Neural progenitor cell (in vitro differentiated cells): ENCODE measurements around the gene KLHL33. TPM values are rescaled to one million over a fixed set of nuclear protein-coding genes. Genes with fewer than 3 reads are reported as not detected.

Experiments
- DNase-seq: peaks from one replicate; pipeline ENCODE4 v3.0.0-alpha.2; 2016; ENCODE audit warnings: low spot score
- H2AFZ ChIP-seq: fragments of 200-600 bp; sonication (generic); replicated peaks from 2 replicates; pipeline ENCODE4 v1.6.1; 2016; ENCODE audit warnings: antibody characterized with exemption
- H3F3A ChIP-seq: fragments of 200-600 bp; sonication (generic); 2 replicates; pipeline ENCODE4 v1.6.1; 2016; ENCODE audit warnings: antibody characterized with exemption, low read depth
- H3K27ac ChIP-seq: fragments of 200-600 bp; sonication (generic); 2 replicates; pipeline ENCODE4 v1.5.1; 2016; ENCODE audit warnings: mild to moderate bottlenecking
- H3K27me3 ChIP-seq: fragments of 200-600 bp; sonication (generic); 2 replicates; pipeline ENCODE4 v1.6.1; 2016; ENCODE audit warnings: mild to moderate bottlenecking, moderate library complexity
- H3K36me3 ChIP-seq: fragments of 200-600 bp; sonication (generic); 2 replicates; pipeline ENCODE4 v1.5.1; 2016
- H3K4me1 ChIP-seq: fragments of 200-600 bp; sonication (generic); 2 replicates; pipeline ENCODE4 v1.6.1; 2016; ENCODE audit warnings: mixed run types
- H3K4me2 ChIP-seq: fragments of 200-600 bp; sonication (generic); 2 replicates; pipeline ENCODE4 v1.6.1; 2016
- H3K4me3 ChIP-seq: fragments of 200-600 bp; sonication (generic); 2 replicates; pipeline ENCODE4 v1.5.1; 2016
- H3K79me2 ChIP-seq: fragments of 200-600 bp; sonication (generic); 2 replicates; pipeline ENCODE4 v1.6.1; 2016; ENCODE audit warnings: low read depth
- H3K9ac ChIP-seq: fragments of 200-600 bp; sonication (generic); 2 replicates; pipeline ENCODE4 v1.6.1; 2016
- H3K9me3 ChIP-seq: fragments of 200-600 bp; sonication (generic); 2 replicates; pipeline ENCODE4 v1.5.1; 2016; ENCODE audit warnings: low read depth
- H4K20me1 ChIP-seq: fragments of 200-600 bp; sonication (generic); 2 replicates; pipeline ENCODE4 v1.6.1; 2016; ENCODE audit warnings: low read depth
- H3K27ac Mint-ChIP-seq: 3 replicates; pipeline ENCODE4 v1.8.0; 2021; ENCODE audit warnings: mixed read lengths
- H3K27me3 Mint-ChIP-seq: 2 replicates; pipeline ENCODE4 v1.8.0; 2022; ENCODE audit warnings: low read depth, mild to moderate bottlenecking, inconsistent platforms, moderate library complexity, mixed read lengths; ENCODE audit not compliant: insufficient read depth
- H3K36me3 Mint-ChIP-seq: 3 replicates; pipeline ENCODE4 v1.8.0; 2021; ENCODE audit warnings: mixed read lengths
- H3K4me1 Mint-ChIP-seq: 3 replicates; pipeline ENCODE4 v1.8.0; 2021; ENCODE audit warnings: mixed read lengths
- H3K4me3 Mint-ChIP-seq: 3 replicates; pipeline ENCODE4 v1.8.0; 2021; ENCODE audit warnings: mild to moderate bottlenecking, moderate library complexity, mixed read lengths
- H3K9me3 Mint-ChIP-seq: 3 replicates; pipeline ENCODE4 v1.8.0; 2020; ENCODE audit warnings: mixed read lengths
- EZH2 ChIP-seq: fragments of 200-600 bp; sonication (generic); IDR thresholded peaks from 2 replicates; pipeline ENCODE4 v1.6.1; 2017; ENCODE audit warnings: antibody characterized with exemption, mild to moderate bottlenecking, moderate library complexity
- EZH2phosphoT487 ChIP-seq: fragments of 200-600 bp; sonication (generic); IDR thresholded peaks from 2 replicates; pipeline ENCODE4 v1.6.1; 2017; ENCODE audit warnings: antibody characterized with exemption
- total RNA-seq: library from RNA; depleted of rRNA; stranded (reverse); fragments of >200 nt; gene quantifications from 2 replicates; pipeline ENCODE4 v1.2.3, GENCODE V29; 2015; ENCODE audit warnings: low replicate concordance
- TF ChIP-seq, protein P1 (sequence below): fragments of 200-600 bp; sonication (generic); IDR thresholded peaks from 2 replicates; pipeline ENCODE4 v1.5.1; 2017; ENCODE audit warnings: antibody characterized with exemption, mild to moderate bottlenecking

KLHL33 gene
- total RNA-seq, 1 donor from 2014 or later: not detected

GRCh38 chr14:20428010-20428365, 8.0 kb downstream of the KLHL33 start:
- no peak for TF ChIP-seq EZH2phosphoT487
- TF ChIP-seq, protein P1, sequence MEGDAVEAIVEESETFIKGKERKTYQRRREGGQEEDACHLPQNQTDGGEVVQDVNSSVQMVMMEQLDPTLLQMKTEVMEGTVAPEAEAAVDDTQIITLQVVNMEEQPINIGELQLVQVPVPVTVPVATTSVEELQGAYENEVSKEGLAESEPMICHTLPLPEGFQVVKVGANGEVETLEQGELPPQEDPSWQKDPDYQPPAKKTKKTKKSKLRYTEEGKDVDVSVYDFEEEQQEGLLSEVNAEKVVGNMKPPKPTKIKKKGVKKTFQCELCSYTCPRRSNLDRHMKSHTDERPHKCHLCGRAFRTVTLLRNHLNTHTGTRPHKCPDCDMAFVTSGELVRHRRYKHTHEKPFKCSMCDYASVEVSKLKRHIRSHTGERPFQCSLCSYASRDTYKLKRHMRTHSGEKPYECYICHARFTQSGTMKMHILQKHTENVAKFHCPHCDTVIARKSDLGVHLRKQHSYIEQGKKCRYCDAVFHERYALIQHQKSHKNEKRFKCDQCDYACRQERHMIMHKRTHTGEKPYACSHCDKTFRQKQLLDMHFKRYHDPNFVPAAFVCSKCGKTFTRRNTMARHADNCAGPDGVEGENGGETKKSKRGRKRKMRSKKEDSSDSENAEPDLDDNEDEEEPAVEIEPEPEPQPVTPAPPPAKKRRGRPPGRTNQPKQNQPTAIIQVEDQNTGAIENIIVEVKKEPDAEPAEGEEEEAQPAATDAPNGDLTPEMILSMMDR: no peak
- H3F3A ChIP-seq: no peaks in the 10 kb centered on the region
- H3K4me3 ChIP-seq: no peak overlapping the region
- no peak overlapping the region for H3K27ac ChIP-seq
- H3K4me1 ChIP-seq: no peaks in the 10 kb centered on the region
- H3K27me3 ChIP-seq: no peaks in the 10 kb centered on the region
- no peaks in the 10 kb centered on the region for H3K36me3 Mint-ChIP-seq
- H3K9ac ChIP-seq: no peak overlapping the region
- H3K4me1 Mint-ChIP-seq: no peaks in the 10 kb centered on the region
- no peak overlapping the region for H3K4me2 ChIP-seq
- no peaks in the 10 kb centered on the region for H3K9me3 Mint-ChIP-seq
- H3K27ac Mint-ChIP-seq: no peak overlapping the region
- peaks cover 3% of the 10 kb centered on the region for H3K27me3 Mint-ChIP-seq
- H3K79me2 ChIP-seq: no peaks in the 10 kb centered on the region
- no peaks in the 10 kb centered on the region for H4K20me1 ChIP-seq
- no peak overlapping the region for H3K4me3 Mint-ChIP-seq
- no peak for DNase-seq
- H2AFZ ChIP-seq: no peak overlapping the region
- no peaks in the 10 kb centered on the region for H3K9me3 ChIP-seq
- H3K36me3 ChIP-seq: no peaks in the 10 kb centered on the region

GRCh38 chr14:20427231-20428009, 8.5 kb downstream of the KLHL33 start:
- Histone ChIP-seq H3K27me3 (no peaks in the 10 kb centered on the region), H3K4me2 (no peak overlapping the region), H4K20me1 (no peaks in the 10 kb centered on the region), H2AFZ (no peak overlapping the region), H3K36me3 (no peaks in the 10 kb centered on the region), H3K4me3 (no peak overlapping the region), H3K9me3 (no peaks in the 10 kb centered on the region), H3K79me2 (no peaks in the 10 kb centered on the region), H3F3A (no peaks in the 10 kb centered on the region), H3K27ac (no peak overlapping the region), H3K4me1 (no peaks in the 10 kb centered on the region), H3K9ac (no peak overlapping the region)
- Mint-ChIP-seq H3K27ac (no peak overlapping the region), H3K36me3 (no peaks in the 10 kb centered on the region), H3K27me3 (peaks cover 3% of the 10 kb centered on the region), H3K4me3 (no peak overlapping the region), H3K4me1 (no peaks in the 10 kb centered on the region), H3K9me3 (no peaks in the 10 kb centered on the region)
- TF ChIP-seq EZH2 (no peak), EZH2phosphoT487 (no peak)
- TF ChIP-seq, protein P1: no peak
- no peak for DNase-seq

- Mint-ChIP-seq H3K36me3 (no peaks in the 10 kb centered on the region), H3K27ac (no peak overlapping the region), H3K4me1 (no peaks in the 10 kb centered on the region), H3K27me3 (peaks cover 2% of the 10 kb centered on the region), H3K4me3 (no peak overlapping the region), H3K9me3 (no peaks in the 10 kb centered on the region)
- Histone ChIP-seq H3K27ac (no peak overlapping the region), H4K20me1 (no peaks in the 10 kb centered on the region), H3K4me2 (no peak overlapping the region), H2AFZ (no peak overlapping the region), H3K4me3 (no peak overlapping the region), H3K27me3 (no peaks in the 10 kb centered on the region), H3K4me1 (no peaks in the 10 kb centered on the region), H3K79me2 (no peaks in the 10 kb centered on the region), H3K9ac (no peak overlapping the region), H3K9me3 (no peaks in the 10 kb centered on the region), H3F3A (no peaks in the 10 kb centered on the region), H3K36me3 (no peaks in the 10 kb centered on the region)
- no peak for DNase-seq
- TF ChIP-seq EZH2 (no peak), EZH2phosphoT487 (no peak)
- TF ChIP-seq, protein P1: no peak
These were observed 11.1 kb downstream of the KLHL33 start for GRCh38 chr14:20424851-20425250.
